NCI-H748 (cell line): ENCODE measurements around the gene PHF24.
A peak's percentile ranks its signal among the peaks of the same experiment; 100 is the strongest.
"Not testable (repeated sequence)": the region's sequence is repeated elsewhere in the genome, so short reads cannot be mapped to it uniquely, and the experiment has no call there.

Experiments used
- DNase-seq: peaks from one replicate; lab custom pipeline; 2025; ENCODE audit not compliant: unreplicated experiment; lab: John Stamatoyannopoulos, UW

The PHF24 gene

DNA sequence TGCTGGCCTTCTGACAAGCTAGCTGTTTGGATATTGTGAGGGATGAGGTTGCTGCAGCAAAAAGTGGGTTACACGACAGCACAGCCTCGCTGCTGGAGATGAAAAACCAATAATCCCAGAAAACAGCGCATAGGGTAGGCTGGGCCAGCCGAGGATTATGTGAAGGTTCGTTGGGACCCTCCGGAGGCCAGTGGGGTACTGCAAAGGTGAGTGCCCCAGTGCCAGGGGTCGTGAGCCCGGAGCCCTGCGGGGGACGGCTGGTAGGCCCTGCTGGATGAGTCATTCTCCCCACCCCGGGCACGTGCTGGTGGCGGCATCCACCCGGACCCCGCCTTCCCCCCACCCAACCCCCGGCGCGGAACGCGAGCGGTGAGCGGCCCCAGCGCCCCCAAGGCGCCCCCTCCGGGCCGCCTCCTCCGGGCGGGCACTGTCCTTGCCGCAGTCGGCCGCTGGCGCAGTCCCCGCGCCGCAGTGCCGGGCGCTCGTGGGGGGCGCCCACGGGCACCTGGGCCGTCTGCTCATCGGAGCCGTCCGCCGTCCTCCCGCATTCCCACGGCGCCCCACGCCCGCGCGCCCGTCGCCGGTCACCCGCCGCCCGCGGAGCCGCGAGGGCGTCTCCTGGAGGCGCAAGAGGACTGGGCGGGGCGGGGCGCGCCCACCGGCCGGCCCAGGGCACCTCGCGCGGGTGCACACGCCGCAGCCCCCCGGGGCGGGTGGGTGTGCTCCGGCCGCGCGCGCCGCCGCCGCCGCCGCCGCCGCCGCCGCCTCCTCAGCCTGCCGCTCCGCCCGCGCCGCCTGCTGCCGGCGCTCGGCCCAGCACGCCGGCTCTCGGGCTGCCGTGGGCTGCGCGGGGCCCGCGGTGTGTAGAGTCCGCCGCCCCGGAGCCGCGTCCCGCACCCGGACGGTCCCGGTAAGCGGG is at the start of gene PHF24:
TSS of gene PHF24 (plus strand) at position 794 of the 919 bp plus-strand sequence. CDS start 13,014 bp downstream, outside the sequence.
- peak; percentile 49 for DNase-seq

DNA sequence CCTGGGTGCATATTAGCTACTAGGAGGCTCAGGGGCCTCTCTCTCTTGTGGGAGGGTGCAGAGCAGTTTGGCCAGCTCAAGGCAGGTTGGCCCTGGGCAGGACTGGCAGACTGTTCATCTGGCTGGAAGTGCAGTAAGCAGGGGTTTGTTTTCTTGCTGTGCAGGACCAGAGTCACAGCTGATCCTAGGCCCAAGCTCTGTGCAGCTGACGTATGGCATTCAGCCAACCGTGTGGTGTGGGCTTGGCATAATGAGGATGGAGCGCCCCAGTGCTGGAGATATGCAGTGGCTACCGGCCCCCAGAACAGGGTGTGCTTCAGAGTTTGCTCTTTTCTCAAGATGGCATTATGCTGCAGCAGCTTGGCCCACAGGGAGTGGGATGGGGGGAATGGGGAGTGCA is 31.0 kb upstream of the PHF24 start:
- no peak for DNase-seq

DNA sequence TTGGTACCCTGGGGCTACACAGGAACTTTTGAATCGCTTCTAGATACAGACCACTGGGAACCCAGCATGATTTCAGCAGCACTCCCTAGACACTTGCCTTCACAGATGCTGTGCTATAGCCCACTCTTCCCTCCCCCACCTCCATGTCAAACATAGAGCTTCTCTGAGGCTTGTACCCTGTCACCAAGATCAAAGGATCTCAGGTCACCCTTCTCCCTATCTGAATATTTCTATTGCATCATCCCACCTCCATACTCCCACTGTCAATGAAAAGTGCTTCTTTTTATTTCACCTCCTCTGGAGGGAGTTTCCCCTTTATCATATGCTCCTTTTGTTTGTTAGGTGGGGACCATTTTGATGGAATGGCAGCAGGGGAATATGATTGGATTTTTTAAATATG is 29.2 kb upstream of the PHF24 start:
- no peak for DNase-seq

DNA sequence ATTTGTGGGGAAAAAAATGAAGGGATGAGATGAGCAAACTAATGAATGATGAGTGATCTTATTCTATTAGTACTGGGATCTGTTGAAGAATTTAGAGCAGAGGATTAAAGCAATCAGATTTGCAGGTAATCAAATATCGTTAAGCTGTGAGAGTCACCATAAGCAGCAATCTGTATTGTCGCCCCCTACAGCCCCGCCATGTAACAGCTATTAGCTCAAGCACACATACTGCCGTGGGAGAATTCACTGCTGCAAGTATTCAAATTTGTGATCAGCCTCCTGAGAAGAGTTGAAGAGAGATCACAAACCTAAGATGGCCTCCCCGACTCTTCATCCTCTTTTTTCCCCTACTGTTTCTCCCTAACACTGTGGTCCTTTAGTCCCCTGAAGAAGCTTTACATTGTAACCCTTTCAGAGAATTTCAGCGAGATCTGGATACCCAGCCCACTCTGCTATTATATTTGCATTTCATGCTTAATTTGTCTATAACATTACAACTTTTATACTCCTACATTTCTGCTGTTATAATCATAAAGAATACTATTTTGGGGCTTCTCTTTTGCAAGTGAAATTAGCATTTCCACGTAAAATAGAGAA is 28.5 kb upstream of the PHF24 start:
- peak; percentile 53 for DNase-seq

DNA sequence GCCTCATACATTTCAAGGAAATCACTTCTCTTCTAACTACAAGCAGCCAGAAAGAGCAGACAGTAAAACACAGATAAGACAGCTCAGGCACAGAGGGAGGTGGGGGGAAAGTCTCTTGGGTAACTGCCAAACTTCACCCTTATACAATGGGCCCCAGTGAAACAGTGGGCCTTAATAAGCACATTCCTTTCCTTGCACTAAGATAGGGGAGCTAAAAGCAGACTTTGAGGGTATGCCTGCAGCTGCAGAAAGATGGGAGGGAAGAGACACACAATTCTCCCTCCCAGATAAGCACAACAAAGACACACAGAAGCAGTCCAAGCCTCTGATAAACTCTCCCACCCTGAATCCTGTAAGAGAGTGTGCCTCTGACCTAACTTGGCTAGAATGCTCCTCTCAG is 18.1 kb upstream of the PHF24 start:
- DNase-seq: not testable (repeated sequence)

DNA sequence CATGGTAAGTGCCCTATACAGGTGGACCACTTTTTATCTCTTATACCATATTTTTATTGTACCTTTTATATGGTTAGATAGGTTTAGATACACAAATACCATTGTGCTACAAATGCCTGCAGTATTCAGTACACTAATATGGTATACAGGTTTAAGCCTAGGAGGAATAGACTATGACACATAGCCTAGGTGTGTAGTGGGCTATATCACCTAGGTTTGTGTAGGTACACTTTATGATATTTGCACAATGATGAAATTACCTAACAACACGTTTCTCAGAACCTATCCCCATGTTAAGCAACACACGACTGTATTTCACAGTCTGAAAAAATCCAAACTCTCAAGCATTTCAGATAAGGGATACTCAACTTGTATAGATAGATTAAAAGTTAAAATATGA is 9.6 kb upstream of the PHF24 start:
- DNase-seq: no peak

DNA sequence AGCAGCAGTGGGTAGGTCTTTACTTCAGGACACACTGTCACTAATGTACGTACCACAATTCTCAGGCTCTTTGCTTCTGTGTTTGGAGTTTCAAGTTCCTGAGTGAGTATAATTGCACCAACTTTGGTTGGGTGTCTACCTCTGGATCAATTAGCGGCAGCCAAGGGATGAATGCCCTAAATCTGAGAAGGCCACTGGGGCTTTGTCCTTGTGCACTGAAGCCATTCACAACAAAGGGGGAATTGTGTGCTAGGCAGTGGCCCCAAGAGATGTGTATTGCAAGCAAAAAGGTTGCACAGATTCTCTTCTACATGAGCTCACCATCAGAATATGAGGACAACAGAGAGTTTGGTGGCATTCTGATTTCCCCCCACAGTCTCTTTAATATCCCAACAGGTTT is 3.9 kb upstream of the PHF24 start:
- DNase-seq: no peak

DNA sequence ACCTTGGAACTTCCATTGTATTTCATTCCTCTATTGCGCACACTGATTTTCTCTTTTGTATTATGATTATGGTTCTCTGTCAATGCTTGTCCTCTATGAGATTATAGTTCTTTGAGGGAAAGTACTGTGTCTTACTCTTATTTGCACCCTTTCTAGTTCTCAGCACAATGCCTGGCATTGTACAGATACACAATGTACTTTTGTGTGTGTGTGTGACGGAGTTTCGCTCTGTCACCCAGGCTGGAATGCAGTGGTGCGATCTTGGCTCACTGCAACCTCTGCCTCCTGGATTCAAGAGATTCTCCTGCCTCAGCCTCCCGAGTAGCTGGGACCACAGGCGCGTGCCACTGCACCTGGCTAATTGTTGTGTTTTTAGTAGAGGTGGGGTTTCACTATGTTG is 2.0 kb upstream of the PHF24 start:
- not testable (repeated sequence) for DNase-seq

DNA sequence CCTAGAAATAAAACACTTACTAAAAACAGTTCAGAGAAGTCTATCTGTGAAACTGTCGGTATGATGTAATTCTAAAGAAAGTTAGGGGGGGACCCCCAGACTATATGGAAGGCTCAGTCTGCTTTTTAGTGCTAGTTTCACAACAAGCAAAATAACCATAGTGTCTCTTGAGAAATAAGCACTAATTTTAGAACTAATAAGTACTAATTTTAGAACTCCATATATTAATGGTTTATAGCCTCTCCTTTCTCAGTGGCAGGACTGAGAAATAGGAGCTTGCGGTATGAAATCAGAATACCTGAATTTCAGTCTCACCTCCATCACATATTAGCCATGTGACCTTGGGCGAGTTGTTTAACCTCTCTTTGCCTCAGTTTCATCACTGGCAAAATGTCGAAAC is 1.4 kb upstream of the PHF24 start:
- no peak for DNase-seq

DNA sequence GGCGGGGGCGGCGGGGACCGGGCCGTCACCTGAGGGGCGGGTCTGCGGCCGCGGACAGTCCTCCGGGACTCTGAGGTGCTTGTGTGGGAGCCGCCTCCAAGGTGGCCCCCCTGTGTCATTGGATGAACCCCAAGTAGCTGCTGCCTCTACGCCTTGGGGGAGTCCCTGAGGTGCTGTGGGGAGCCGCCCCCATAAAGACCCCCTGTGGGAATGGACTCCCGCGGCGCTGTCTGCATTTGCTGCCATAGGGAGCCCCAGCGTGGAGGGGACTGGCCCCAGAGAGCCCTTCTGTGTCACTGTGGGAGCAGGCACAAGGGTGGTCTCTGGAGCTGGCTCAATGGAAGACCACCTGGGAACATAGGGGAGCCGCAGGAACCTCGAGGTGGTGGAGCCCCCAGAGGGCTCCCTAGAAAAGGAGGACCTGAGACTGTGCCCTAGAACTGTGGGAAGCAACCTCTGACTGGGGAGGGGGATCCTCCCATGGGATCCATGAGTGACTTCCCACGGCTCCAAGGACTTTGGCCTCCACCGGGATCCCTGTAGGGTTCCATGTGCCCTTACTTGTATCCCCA is 412 bp downstream of the PHF24 start:
- no peak for DNase-seq

DNA sequence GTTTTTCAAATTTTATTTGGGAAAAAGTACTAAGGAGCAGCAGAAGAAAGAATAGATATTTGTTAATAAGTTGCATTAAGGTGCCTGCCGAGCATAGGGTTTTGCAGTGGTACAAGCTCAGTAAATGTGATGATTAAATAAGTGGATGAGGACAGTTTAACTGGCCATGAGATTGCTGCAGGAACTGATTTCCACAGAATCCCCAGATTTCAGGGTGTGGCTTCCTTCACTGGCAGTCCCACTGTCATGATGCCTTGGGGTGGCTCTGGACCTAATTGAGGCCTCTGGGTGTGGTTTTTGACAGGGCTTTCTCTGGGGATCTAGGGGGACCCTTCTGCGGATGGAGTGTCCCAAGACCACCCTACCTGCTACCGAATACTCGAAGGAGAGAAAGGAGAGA is 1.4 kb downstream of the PHF24 start:
- no peak for DNase-seq

DNA sequence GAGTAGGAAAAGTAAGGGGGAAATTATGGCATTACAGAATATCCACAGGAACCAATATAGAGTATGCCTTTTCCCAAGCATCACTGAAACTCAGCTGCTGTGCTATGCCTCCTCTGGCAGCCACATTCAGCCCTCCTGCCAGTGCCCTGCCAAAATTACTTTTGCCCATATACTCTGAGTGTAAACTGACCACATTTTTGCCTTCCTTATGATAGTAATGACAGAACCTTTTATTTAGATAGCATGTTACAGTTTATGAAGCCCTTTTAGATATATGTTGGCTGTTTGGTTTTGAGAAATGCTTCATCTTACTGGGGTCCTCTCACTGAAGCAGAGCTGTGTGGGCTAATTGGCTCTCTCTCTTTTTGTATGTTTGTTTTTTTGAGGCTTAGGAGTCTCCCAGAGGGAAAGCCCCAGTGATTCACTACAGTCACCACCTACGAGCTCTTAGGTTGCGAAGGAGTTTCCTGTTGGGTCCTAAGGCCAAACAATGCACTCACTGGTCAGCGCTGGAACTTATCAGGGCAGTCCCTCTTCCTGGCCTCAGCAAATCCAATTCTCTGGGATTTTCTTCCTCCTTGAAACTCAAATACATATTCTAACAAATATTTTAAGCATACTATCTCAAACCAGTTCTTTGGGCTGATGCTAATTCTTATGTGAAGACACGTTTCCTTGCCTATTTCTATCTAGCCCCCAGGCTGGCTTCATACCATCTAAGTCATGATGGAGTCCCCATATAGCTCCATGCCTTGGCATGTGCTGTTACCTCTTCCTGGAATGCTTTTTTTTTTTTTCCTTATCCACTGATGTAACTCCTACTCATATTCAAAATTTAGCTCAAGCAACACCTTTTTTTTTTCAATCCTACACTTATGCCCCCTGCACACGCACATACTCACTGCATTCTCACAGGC is 3.7 kb downstream of the PHF24 start:
- DNase-seq: no peak

DNA sequence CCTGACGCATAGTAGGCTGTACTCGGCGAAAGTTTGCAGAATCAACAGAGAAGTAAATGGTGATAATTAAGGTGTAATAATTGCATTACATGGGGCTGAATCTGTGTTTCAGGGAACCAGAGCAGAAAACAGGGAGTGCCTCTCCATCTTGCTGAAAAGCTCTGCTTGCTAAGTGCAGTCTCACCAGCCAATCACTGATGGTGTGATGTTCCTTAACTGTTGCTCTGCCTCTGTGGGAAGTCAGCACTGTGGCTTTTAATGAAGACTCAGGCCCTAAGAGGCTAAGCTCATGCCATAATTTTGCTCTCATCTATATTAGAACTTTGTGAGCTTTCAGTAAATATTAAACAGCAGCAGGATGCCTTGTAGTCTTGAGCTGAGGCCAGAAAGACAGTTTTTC is 4.5 kb downstream of the PHF24 start:
- DNase-seq: no peak

DNA sequence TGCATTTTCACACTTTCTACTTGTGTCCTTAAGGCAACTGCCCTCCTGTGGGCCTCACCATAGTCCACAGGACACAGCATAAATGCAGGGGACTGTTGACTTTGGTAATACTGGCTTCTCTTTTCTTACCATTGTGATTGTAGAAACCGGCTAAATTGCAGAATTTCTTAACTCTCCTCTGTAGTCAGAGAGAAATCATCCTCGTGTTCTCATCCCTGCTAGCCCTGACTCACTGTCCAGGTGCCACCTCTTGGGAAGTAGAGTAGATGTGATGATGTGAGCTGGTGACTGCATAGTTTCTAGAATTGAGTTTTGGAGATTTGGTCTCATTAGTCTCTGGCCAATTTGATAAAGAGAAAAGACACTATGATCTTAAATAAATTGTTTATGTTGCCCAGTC is 5.5 kb downstream of the PHF24 start:
- DNase-seq: no peak

DNA sequence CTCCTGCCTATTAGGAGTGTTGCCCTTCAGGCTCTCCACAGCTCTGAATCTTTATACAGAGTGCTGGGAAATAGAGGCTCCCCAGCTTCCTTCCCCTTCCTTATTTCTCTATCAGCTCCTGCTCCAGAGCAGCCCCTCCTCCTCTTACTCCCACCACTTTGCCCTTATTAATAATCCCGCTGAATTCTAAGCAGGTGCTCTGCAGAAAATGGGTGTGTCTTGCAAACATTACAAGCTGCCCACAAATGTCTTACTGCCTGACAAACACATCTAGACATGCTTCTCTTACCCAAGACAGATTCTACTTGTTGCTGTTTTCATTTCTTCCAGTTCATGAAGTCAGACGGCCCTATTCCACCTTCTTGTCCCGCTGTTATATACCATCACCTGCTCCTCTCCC is 6.4 kb downstream of the PHF24 start:
- DNase-seq: peak; percentile 48

DNA sequence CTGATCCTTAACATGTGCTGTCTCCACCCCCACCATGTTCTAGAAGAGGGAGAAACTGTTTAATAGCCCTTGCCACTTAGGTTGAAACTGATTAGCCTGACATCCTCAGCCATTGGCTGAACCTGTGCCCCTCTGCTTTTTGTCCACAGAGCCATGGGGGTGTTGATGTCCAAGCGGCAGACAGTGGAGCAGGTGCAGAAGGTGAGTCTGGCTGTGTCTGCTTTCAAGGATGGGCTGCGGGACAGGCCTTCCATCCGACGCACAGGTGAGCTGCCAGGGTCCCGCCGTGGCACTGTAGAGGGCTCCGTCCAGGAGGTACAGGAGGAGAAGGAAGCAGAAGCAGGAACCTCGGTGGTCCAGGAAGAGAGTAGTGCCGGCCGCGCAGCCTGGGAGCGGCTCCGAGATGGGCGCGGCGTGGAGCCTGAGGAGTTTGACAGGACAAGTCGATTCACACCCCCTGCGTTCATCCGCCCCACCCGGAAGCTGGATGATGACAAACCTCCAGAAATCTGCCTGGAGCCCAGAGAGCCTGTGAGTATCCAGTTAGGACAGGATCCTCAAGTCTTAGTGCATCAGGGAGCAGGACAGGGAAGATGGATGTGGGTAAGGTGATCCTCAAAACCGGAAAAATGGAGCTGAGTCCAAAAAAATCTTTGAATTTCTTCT is 13.2 kb downstream of the PHF24 start:
- DNase-seq: no peak

DNA sequence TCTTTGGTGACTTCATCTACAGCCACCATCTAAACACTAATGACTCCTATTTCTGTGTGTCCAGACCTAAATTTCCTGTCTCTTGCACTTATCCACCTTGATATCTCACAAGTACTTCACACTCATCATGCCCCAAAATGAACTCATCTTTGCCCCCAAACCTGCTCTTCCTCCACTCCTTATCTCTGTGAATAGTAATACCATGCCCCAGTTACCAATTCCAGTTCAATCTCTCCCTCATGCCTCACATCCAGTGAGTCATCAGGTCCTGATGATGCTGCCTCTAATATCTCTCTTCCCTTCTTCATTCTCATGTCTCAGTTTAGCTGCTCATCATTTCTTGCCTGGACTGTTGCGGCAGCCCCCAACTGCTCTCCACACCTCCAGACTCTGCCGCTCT is 16.6 kb downstream of the PHF24 start:
- DNase-seq: no peak

DNA sequence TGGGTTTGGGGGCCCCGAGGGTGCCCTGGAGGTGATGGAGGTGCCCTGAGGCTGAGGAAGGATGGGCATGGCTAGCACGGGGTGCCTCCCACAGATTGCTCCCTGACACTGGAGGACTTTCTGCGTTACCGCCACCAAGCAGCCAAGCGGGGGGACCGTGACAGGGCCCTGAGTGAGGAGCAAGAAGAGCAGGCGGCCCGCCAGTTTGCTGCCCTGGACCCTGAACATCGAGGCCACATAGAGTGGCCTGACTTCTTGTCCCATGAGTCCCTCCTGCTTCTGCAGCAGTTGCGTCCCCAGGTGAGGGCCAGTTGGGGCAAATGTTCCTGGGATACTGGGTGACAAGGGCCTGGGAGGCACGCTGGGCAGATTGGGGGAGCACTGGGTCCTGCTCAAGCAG is 18.4 kb downstream of the PHF24 start:
- no peak for DNase-seq

DNA sequence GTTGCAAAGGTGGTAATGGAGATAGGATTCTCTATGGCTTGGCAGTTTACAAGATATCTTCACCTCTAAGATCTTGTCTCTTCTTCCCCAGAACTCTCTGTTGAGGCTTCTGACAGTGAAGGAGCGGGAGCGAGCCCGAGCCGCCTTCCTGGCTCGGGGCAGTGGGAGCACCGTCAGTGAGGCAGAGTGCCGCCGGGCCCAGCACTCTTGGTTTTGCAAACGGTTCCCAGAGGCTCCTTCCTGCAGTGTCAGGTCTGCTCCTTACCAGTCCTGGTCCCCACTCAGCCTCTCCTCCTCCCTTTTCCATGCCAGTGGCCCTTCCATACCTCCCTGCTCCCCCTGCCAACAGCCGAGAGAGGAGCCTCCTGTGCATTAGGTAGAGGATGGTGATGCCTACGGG is 18.9 kb downstream of the PHF24 start:
- DNase-seq: no peak

DNA sequence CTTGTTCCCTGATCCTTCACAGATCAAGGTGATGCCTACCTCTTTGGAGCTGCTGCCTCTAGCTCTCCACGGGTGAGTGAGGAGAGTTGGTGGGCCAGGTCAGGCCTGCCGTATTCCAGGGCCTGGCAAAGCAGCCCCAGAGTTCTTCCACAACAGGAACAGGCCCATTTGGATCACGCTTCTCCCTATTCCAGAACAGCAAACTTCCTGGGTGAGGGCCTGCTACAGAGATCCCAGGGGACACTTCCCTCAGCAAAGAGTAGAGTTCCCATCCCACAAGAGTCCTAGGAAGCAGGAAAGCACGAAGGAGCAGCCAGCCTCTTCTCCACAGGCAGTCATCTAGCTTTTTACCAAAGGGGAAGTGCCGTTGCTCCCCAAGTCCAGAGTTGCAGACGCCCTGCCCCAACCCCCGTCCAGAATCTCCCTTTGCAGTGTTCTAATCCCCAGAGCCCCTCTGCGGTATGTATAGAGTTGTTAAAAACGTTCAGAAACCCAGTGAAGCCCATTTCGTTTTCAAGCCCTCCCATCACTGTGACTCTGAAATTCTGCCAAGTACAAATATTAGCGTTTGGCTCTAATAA is 22.2 kb downstream of the PHF24 start:
- no peak for DNase-seq
